NCI-H524 (cell line): ENCODE data around the gene ZSWIM4.
A peak's percentile ranks its signal among the peaks of the same experiment; 100 is the strongest.
"Not testable (repeated sequence)": the region's sequence is repeated elsewhere in the genome, so short reads cannot be mapped to it uniquely, and the experiment has no call there.

Source experiments
- DNase-seq, 2 experiments: peaks; one replicate each; lab custom pipeline; 2025; lab: John Stamatoyannopoulos, UW

Gene ZSWIM4

GRCh38 chr19:13794757-13795589 lies at the start of gene ZSWIM4:
Gene ZSWIM4, plus strand, starts transcription at chr19:13795443. Its CDS starts 206 bp downstream, at chr19:13795649.
- peak; percentile 99 for DNase-seq

GRCh38 chr19:13747098-13747453 lies 48.2 kb upstream of the ZSWIM4 start:
- DNase-seq, result no peak

- DNase-seq, result no peak
Measured at GRCh38 chr19:13748169-13748828, 46.9 kb upstream of the ZSWIM4 start.

- no peak for DNase-seq
Measured at GRCh38 chr19:13751436-13751835, 43.8 kb upstream of the ZSWIM4 start.

GRCh38 chr19:13753622-13754021 lies 41.6 kb upstream of the ZSWIM4 start:
- DNase-seq, result not testable (repeated sequence)

GRCh38 chr19:13756210-13756609 lies 39.0 kb upstream of the ZSWIM4 start:
- no peak for DNase-seq

- no peak for DNase-seq
Measured at GRCh38 chr19:13757805-13758772, 37.2 kb upstream of the ZSWIM4 start.

GRCh38 chr19:13758795-13759194 lies 36.4 kb upstream of the ZSWIM4 start:
- DNase-seq, result no peak

GRCh38 chr19:13761423-13761822 lies 33.8 kb upstream of the ZSWIM4 start:
- no peak for DNase-seq

GRCh38 chr19:13762635-13763235 lies 32.5 kb upstream of the ZSWIM4 start:
- no peak for DNase-seq

GRCh38 chr19:13763265-13763664 lies 32.0 kb upstream of the ZSWIM4 start:
- DNase-seq, result no peak

GRCh38 chr19:13764101-13764807 lies 31.0 kb upstream of the ZSWIM4 start, which contains the start of gene MRI1:
Gene MRI1, plus strand, starts transcription at chr19:13764522. Its CDS starts 67 bp downstream, at chr19:13764589.
- DNase-seq, result peak; percentile 65 to 70

- no peak for DNase-seq
Measured at GRCh38 chr19:13764821-13765394, 30.3 kb upstream of the ZSWIM4 start.

- DNase-seq, result no peak
Measured at GRCh38 chr19:13765395-13766094, 29.7 kb upstream of the ZSWIM4 start.

GRCh38 chr19:13766095-13766481 lies 29.2 kb upstream of the ZSWIM4 start:
- DNase-seq, result no peak

GRCh38 chr19:13768510-13768909 lies 26.7 kb upstream of the ZSWIM4 start:
- no peak for DNase-seq

- DNase-seq, result no peak
Measured at GRCh38 chr19:13770013-13770635, 25.1 kb upstream of the ZSWIM4 start.

- peak; percentile 64 to 88 for DNase-seq
Measured at GRCh38 chr19:13774217-13775191, 20.7 kb upstream of the ZSWIM4 start, which contains the start of gene C19orf53. Gene C19orf53, plus strand, starts transcription at chr19:13774456. Its CDS starts 22 bp downstream, at chr19:13774478.
